ENCODE data around the gene TTLL3.

GRCh38 chr3:9767418-9767817 is 42.6 kb upstream of the TTLL3 start:
- TF ChIP-seq CTCF (IDR thresholded peaks at IDR 0.05) (no peak), POLR2AphosphoS5 (IDR thresholded peaks at IDR 0.05; ENCODE audit: low read depth, low read length) (no peak), EZH2phosphoT487 (IDR thresholded peaks at IDR 0.05; ENCODE audit: borderline replicate concordance, low read depth) (no peak), TEAD4 (IDR thresholded peaks at IDR 0.05; ENCODE audit: borderline replicate concordance, insufficient read depth) (no peak), SMC3 (IDR thresholded peaks at IDR 0.05; ENCODE audit: low read depth, low read length) (no peak), EP300 (IDR thresholded peaks at IDR 0.05; ENCODE audit: borderline replicate concordance in 1 of 2, low read depth in 1 of 2, low read length in 1 of 2) (no peak)
